IMR-90 (cell line): ENCODE measurements around the gene ESR2. TPM values are rescaled to one million over a fixed set of nuclear protein-coding genes. Genes with fewer than 3 reads are reported as not detected.

Experiments used
- ATAC-seq: fragments of 200-7000 bp; cut with Tn5 transposase; 2 replicates; pipeline ENCODE4 v1.9.1; 2020; ENCODE audit warnings: low read depth, mild to moderate bottlenecking, moderate library complexity
- BruUV-seq: library from RNA; stranded (reverse); fragments of 400-500 nt; replicated peaks from 2 replicates; lab custom pipeline; 2021; lab: Mats Ljungman, UMichigan
- CTCF ChIA-PET: fragments of 300-600 bp; formaldehyde crosslinking; extraction: SDS; loops from one replicate; lab custom pipeline; 2021; ENCODE audit warnings: antibody characterized with exemption; lab: Yijun Ruan, JAX
- POLR2A ChIA-PET: fragments of 300-600 bp; sonication (Branson Sonifier 250); formaldehyde crosslinking; loops from one replicate; lab custom pipeline; 2022; ENCODE audit warnings: antibody characterized with exemption; ENCODE audit not compliant: unreplicated experiment; lab: Charles Lee
- DNase-seq: peaks from one replicate; pipeline ENCODE4 v3.0.0; 2013
- H2AFZ ChIP-seq: replicated peaks from 2 replicates; pipeline ENCODE3; 2013; ENCODE audit warnings: low read length, mild to moderate bottlenecking; ENCODE audit not compliant: poor library complexity
- H2AK5ac ChIP-seq: 2 replicates; pipeline ENCODE4 v1.6.1; 2013; ENCODE audit warnings: low read depth, low read length, inconsistent platforms
- H2AK9ac ChIP-seq: replicated peaks from 2 replicates; pipeline ENCODE3; 2013; ENCODE audit warnings: mild to moderate bottlenecking, low read depth, low read length, moderate library complexity; ENCODE audit not compliant: poor library complexity
- H2BK120ac ChIP-seq: 2 replicates; pipeline ENCODE4 v1.6.1; 2013; ENCODE audit warnings: low read depth, low read length, inconsistent platforms
- H2BK15ac ChIP-seq: 3 replicates; pipeline ENCODE4 v1.6.1; 2013; ENCODE audit warnings: low read depth, low read length, inconsistent platforms
- H2BK20ac ChIP-seq: 2 replicates; pipeline ENCODE4 v1.6.1; 2013; ENCODE audit warnings: low read depth, mild to moderate bottlenecking, inconsistent platforms, low read length, moderate library complexity
- H2BK5ac ChIP-seq: 2 replicates; pipeline ENCODE4 v1.6.1; 2013; ENCODE audit warnings: mild to moderate bottlenecking, low read depth, low read length, inconsistent platforms; ENCODE audit not compliant: poor library complexity, severe bottlenecking
- H3K14ac ChIP-seq: replicated peaks from 2 replicates; pipeline ENCODE4 v1.6.1; 2013; ENCODE audit warnings: low read depth, low read length, inconsistent platforms
- H3K18ac ChIP-seq: 2 replicates; pipeline ENCODE4 v1.6.1; 2013; ENCODE audit warnings: low read depth, low read length, control low read depth
- H3K23ac ChIP-seq: 2 replicates; pipeline ENCODE4 v1.6.1; 2013; ENCODE audit warnings: low read depth, low read length, inconsistent platforms
- H3K27ac ChIP-seq: 2 replicates; pipeline ENCODE4 v1.5.1; 2013; ENCODE audit warnings: mild to moderate bottlenecking, control low read depth, low read length; ENCODE audit not compliant: insufficient read depth
- H3K27me3 ChIP-seq: 2 replicates; pipeline ENCODE4 v1.6.1; 2013; ENCODE audit warnings: low read length; ENCODE audit not compliant: control insufficient read depth, insufficient read depth
- H3K36me3 ChIP-seq: 2 replicates; pipeline ENCODE4 v1.6.1; 2013; ENCODE audit warnings: low read length, mixed read lengths; ENCODE audit not compliant: control insufficient read depth, insufficient read depth
- H3K4ac ChIP-seq: 2 replicates; pipeline ENCODE4 v1.6.1; 2013; ENCODE audit warnings: low read depth, low read length, inconsistent platforms
- H3K4me1 ChIP-seq: 2 replicates; pipeline ENCODE4 v1.6.1; 2013; ENCODE audit warnings: low read length, mixed read lengths; ENCODE audit not compliant: control insufficient read depth, insufficient read depth
- H3K4me2 ChIP-seq: 2 replicates; pipeline ENCODE4 v1.6.1; 2013; ENCODE audit warnings: low read depth, mild to moderate bottlenecking, control low read depth, low read length, moderate library complexity
- H3K4me3 ChIP-seq: 2 replicates; pipeline ENCODE4 v1.5.1; 2013; ENCODE audit warnings: low read depth, mild to moderate bottlenecking, control low read depth, low read length, moderate library complexity; ENCODE audit not compliant: insufficient read depth
- H3K56ac ChIP-seq: 2 replicates; pipeline ENCODE4 v1.6.1; 2013; ENCODE audit warnings: low read length, inconsistent platforms; ENCODE audit not compliant: insufficient read depth; ENCODE audit errors: extremely low read depth
- H3K79me1 ChIP-seq, 2 experiments: 2 replicates each; pipeline ENCODE4 v1.6.1; 2013; ENCODE audit warnings: low read length in 2 of 2, inconsistent platforms in 1 of 2, low read depth in 1 of 2
- H3K9ac ChIP-seq: 2 replicates; pipeline ENCODE4 v1.6.1; 2013; ENCODE audit warnings: low read depth, low read length, control low read depth
- H3K9me1 ChIP-seq: 2 replicates; pipeline ENCODE4 v1.6.1; 2013; ENCODE audit warnings: low read length, inconsistent platforms; ENCODE audit not compliant: insufficient read depth
- H3K9me3 ChIP-seq: 2 replicates; pipeline ENCODE4 v1.6.1; 2013; ENCODE audit warnings: low read length; ENCODE audit not compliant: control insufficient read depth, insufficient read depth
- H4K20me1 ChIP-seq: 2 replicates; pipeline ENCODE4 v1.6.1; 2013; ENCODE audit warnings: low read length, inconsistent platforms; ENCODE audit not compliant: insufficient read depth
- H4K5ac ChIP-seq: 2 replicates; pipeline ENCODE4 v1.6.1; 2013; ENCODE audit warnings: mild to moderate bottlenecking, low read depth, low read length, control low read depth
- H4K8ac ChIP-seq, 2 experiments: 2 replicates each; pipeline ENCODE4 v1.6.1; 2013; ENCODE audit warnings: low read depth in 2 of 2, low read length in 2 of 2, control low read depth in 1 of 2, inconsistent platforms in 1 of 2
- H4K91ac ChIP-seq: 2 replicates; pipeline ENCODE4 v1.6.1; 2013; ENCODE audit warnings: low read depth, low read length, inconsistent platforms; ENCODE audit not compliant: insufficient read depth
- CEBPB ChIP-seq: IDR thresholded peaks from 2 replicates; pipeline ENCODE4 v1.6.1; 2012; ENCODE audit warnings: low read depth, low read length, improper control_type of control experiment
- MAFK ChIP-seq: IDR thresholded peaks from 2 replicates; pipeline ENCODE4 v1.6.1; 2012; ENCODE audit warnings: low read depth, low read length, improper control_type of control experiment
- NFE2L2 ChIP-seq: fragments of 150-350 bp; IDR thresholded peaks from 2 replicates; pipeline ENCODE4 v1.6.1; 2016; ENCODE audit warnings: low read depth, mild to moderate bottlenecking, low read length
- POLR2A ChIP-seq: IDR thresholded peaks from 2 replicates; pipeline ENCODE4 v1.6.1; 2012; ENCODE audit warnings: mild to moderate bottlenecking, low read depth, low read length
- RCOR1 ChIP-seq: IDR thresholded peaks from 2 replicates; pipeline ENCODE4 v1.6.1; 2012; ENCODE audit warnings: mild to moderate bottlenecking, low read length, improper control_type of control experiment; ENCODE audit not compliant: insufficient replicate concordance
- WGBS, 2 experiments: methylation state at CpG; one replicate each; pipeline versions ENCODE4 v1.1.5 to v1.1.7; 2013; ENCODE audit warnings: missing lambda C conversion rate in 2 of 2; ENCODE audit not compliant: insufficient read length in 1 of 2; ENCODE audit errors: extremely low coverage in 2 of 2; 5-methylcytosine and 5-hydroxymethylcytosine counted together
- dilution Hi-C: fragments of 300-500 bp; cut with HindIII; formaldehyde crosslinking; loops from one replicate; pipeline ENCODE4 v1.14.3; 2018; ENCODE audit warnings: low sequenced_read_pairs; ENCODE audit not compliant: unreplicated experiment
- in situ Hi-C: fragments of 300-500 bp; cut with MboI; formaldehyde crosslinking; loops from 3 replicates; pipeline ENCODE4 v1.14.3; 2019; ENCODE audit warnings: low sequenced_read_pairs, inconsistent platforms, mixed read lengths
- intact Hi-C: fragments of 100-400 bp; cut with micrococcal nuclease; formaldehyde crosslinking; loops from 2 replicates; pipeline ENCODE4 v1.10.0; 2022
- polyA plus RNA-seq, 3 experiments: library from polyadenylated mRNA; depleted of rRNA; stranded (reverse); fragments of >200 nt; gene quantifications; 2 replicates each; pipeline ENCODE4 v1.2.3, GENCODE V29; 2012; ENCODE audit warnings: low replicate concordance in 1 of 3
- total RNA-seq: library from RNA; depleted of rRNA; stranded (reverse); fragments of >200 nt; gene quantifications from 2 replicates; pipeline ENCODE4 v1.2.3, GENCODE V29; 2012

The ESR2 gene
- total and polyA plus RNA-seq, 2 of the 4 experiments (the other 2 are of a cell fraction) = under 0.01 to 0.03 TPM

DNA sequence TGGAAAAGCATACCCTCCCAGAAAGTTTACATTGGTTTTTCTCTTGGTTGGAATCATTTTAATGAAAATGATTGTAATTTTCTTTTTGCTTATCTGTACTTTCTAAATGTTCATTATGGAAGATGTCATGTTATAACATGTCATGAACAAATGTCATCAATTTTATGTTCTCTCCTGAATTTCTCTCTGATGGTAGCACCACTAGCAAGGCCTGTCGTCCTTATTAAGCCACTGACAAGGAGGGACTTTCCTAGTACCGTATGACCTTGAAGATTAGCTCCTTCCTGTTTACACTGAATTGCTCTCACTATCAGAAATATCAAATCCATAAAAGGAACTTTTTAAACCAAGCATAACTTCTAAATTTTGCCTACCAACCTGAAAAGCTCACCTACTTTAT, 99.0 kb downstream of the ESR2 start:
- Histone ChIP-seq H2AK5ac (no peak overlapping the region), H3K18ac (no peak overlapping the region), H2BK5ac (no peak overlapping the region), H4K91ac (no peak overlapping the region), H2BK120ac (no peak overlapping the region), H3K36me3 (no peaks in the 10 kb centered on the region), H3K4me2 (no peak overlapping the region), H3K4me1 (peaks cover 11% of the 10 kb centered on the region), H4K5ac (no peak overlapping the region), H3K14ac (no peak overlapping the region), H3K4me3 (no peak overlapping the region), H4K8ac (no peak overlapping the region), H3K56ac (no peak overlapping the region), H2AFZ (no peak overlapping the region), H4K20me1 (no peaks in the 10 kb centered on the region), H2BK15ac (no peak overlapping the region), H3K79me1 (peaks cover 0 to 6% of the 10 kb centered on the region in 2 experiments; a peak in 1 of 4 replicates), H2AK9ac (no peak overlapping the region), H3K27me3 (no peaks in the 10 kb centered on the region), H3K9me3 (no peaks in the 10 kb centered on the region), H3K27ac (no peak overlapping the region), H3K4ac (no peak overlapping the region), H2BK20ac (no peak overlapping the region), H3K9me1 (peaks cover 11% of the 10 kb centered on the region), H3K23ac (no peak overlapping the region), H3K9ac (no peak overlapping the region)
- in situ Hi-C loops (no loop called here), dilution Hi-C loops (no loop called here), intact Hi-C loops (loop anchor here (10.0 kb wide), 1 partner anchor 100 kb away; the partner anchor contains the start of gene ESR2)
- ATAC-seq (no peak), DNase-seq (peak; percentile 8)
- POLR2A ChIA-PET = no interaction called here
- no TSS peak for BruUV-seq
- CTCF ChIA-PET = no interaction called here
- TF ChIP-seq MAFK (no peak), RCOR1 (no peak), POLR2A (no peak), CEBPB (no peak), NFE2L2 (no peak)
- no CpG with 5 or more reads among the region's 2 CpGs for WGBS, 2 experiments
